ENCODE results near the gene IL21R.
"Not testable (repeated sequence)": the region's sequence is repeated elsewhere in the genome, so short reads cannot be mapped to it uniquely, and the experiment has no call there.

IL21R gene

DNA sequence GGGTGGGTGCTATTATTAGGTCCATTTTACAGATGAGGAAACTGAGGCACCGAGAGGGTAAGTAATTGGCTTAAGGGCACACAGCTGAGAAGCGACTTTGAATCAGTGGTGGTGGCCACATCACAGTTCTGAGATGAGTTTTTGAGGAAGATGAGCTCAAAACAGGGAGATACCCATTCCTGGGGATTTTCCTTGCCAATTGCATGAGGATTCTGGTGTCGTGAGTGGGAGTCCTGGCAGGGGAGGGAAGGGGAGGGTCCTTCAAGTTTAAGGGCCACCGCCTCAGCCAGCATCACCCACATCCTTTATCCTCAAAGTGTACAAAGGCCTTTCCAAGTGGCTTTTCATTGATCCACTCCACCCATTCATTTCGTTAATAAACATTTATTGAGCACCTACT lies 45.3 kb downstream of the IL21R start:
- no peak for DNase-seq

- DNase-seq, result no peak
Observed at GRCh38 chr16:27448532-27449433, 46.8 kb downstream of the IL21R start.

DNA sequence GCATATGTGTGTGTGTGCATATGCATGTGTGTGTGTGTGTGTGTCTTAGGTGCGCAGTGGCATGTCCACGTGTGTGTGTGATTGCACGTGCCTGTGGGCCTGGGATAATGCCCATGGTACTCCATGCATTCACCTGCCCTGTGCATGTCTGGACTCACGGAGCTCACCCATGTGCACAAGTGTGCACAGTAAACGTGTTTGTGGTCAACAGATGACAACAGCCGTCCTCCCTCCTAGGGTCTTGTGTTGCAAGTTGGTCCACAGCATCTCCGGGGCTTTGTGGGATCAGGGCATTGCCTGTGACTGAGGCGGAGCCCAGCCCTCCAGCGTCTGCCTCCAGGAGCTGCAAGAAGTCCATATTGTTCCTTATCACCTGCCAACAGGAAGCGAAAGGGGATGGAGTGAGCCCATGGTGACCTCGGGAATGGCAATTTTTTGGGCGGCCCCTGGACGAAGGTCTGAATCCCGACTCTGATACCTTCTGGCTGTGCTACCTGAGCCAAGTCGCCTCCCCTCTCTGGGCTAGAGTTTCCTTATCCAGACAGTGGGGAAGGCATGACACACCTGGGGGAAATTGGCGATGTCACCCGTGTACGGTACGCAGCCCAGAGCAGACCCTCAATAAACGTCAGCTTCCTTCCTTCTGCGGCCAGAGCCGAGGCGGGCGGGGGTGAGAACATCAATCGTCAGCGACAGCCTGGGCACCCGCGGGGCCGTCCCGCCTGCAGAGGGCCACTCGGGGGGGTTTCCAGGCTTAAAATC lies 47.6 kb downstream of the IL21R start:
- DNase-seq, result peak; percentile 78

DNA sequence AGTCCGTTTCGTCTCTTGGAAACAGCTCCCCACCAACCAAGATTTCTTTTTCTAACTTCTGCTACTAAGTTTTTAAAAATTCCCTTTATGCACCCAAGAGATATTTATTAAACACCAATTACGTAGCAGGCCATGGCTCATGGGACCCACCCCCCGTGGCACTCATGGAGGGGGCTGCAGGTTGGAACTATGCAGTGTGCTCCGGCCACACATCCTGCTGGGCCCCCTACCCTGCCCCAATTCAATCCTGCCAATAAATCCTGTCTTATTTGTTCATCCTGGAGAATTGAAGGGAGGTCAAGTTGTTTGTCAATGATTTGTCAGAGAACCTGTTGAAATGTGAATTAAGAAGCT lies 48.2 kb downstream of the IL21R start:
- no peak for DNase-seq

DNA sequence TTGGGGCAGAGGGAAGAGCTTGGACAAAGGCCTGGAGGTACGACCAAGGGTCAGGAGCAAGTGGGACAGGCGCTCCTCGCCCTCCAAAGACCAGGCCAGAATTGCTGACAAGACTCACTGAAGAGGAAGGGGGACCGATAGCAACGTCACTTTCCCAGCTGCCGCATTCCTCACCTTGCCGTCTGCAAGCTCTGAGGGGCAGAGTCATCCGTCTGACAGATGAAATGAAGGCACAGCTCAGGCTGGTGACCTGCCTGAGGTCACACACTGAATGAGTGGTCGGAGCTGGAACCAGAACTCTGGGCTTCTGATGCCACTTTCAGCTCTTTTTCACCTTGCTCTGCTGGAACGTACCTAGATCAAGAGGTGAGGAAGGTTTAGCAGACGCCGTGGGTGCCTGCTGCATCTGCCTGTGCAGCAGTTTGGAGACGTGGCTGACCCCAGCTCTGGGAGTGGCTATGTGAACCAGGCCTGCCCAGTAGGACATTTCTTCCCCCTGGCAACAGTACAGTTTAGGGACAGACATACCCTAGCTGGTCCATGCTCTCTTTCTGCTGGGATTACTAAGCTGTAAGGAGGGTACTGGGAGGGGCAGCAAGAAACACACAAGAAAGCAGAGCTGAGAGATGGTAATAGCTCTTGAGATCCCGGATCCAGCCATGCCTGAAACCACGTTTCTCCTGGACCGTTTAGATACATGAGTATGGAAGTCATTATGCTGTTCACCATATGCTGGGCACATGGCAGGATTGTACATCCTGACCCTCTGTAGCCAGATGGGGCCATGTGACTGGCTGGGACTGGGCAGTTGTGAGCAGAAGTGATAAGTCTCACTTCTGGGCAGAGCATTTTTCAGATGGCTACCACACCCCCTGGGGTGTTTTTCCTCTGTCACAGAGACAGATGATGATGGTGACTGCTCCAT lies 50.9 kb downstream of the IL21R start:
- DNase-seq, result no peak

GRCh38 chr16:27453494-27453825 lies 51.5 kb downstream of the IL21R start:
- no peak for DNase-seq

- no peak for DNase-seq
Observed at GRCh38 chr16:27455700-27456099, 53.7 kb downstream of the IL21R start.

GRCh38 chr16:27457605-27457900 lies 55.6 kb downstream of the IL21R start:
- not testable (repeated sequence) for DNase-seq

DNA sequence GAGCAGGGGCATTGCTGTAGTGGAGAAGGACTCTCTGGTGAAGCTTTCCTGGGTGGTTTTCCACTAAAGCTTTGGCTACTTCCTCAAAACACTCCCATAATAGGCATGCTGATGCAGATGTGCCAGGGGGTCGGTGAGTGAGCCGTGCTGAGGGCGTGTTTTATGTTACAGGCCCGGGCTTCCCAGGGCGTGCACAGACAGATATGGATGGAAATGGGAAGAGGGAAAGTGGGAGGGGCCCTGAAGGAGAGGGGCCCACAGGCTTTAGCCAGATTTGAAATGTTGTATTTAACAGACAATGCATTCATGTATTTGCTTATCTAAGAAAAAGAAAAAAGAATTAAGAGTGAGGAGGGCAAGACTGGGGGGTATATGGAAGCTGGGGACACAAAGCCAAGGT lies 56.3 kb downstream of the IL21R start:
- DNase-seq, result no peak

- DNase-seq, result no peak
Observed at GRCh38 chr16:27458987-27459688, 57.2 kb downstream of the IL21R start.

- no peak for DNase-seq
Observed at GRCh38 chr16:27460213-27460612, 58.2 kb downstream of the IL21R start.

- DNase-seq, result no peak
Observed at GRCh38 chr16:27460663-27461482, 58.9 kb downstream of the IL21R start.

DNA sequence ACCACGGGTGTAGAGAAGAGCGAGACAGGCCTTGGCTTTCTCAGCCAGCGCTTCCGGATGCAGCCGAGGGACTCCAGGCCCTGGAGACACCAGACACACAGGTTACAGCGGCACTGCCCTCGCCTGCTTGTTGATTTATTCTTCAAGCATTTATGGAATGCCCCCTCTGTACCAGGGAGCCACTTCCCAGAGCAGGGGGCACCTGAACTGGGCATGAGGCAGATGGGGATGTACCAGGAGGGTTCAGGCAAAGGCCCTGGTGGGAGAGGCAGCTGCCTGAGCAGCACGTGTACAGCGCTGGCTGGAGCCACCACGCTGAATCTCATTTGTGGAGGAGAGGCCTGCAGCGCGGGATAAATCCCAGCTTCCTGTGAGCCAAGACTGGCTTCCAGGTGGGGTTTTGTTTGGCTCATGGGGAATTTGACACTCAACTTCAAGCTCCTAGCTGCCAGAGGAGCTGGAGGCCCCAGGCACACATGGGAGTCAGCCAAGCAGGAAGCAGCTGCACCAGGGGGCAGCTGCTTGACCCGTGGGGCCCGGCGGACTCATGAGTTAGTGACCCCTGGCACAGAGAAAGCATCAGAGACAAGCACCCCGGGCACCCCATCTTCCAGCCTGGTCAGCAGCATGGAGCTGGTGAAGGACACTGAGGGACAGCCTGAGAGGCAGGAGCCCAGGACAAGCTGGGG lies 59.7 kb downstream of the IL21R start:
- no peak for DNase-seq

- no peak for DNase-seq
Observed at GRCh38 chr16:27462200-27462845, 60.3 kb downstream of the IL21R start.

DNA sequence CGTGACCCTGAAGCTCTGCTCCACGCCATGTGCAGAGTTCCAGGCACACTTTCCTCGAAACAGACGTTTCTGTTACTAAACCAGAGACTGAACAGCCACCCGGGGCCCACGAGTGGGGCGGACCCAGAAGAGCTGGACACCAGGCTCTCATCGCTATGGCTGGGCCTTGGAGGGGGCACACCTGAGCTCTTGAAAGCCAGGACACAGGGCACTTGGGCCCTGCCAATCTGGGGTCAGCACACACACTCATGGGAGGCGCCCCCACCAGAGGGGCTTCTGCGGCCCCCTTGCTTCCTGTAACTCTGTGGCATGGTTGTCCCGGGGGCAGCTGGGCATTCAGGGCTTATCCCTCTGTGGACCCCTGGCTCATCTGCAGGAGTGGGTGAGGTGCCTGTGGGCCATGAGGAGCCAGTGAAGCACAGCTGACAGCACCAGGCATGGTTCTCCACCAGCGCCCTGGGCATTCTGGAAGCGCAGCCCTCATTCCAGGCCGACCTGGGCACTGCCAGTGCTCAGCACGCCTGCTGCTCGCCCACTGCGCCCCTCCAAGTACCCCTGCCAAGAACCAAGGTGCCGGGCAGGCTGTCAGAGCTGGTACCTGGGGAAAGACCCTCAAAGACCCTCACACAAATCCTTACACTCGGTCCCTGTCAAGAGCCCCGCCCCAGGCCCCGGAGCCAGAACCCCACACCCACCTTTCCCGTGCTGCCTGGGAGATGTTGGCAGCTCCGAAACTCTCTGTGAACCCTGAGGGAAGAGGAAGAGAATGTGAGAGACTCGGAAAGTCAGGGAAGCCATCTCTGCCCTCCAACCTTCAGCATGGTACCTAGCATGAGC lies 61.1 kb downstream of the IL21R start:
- DNase-seq, result no peak

GRCh38 chr16:27463741-27464591 lies 62.0 kb downstream of the IL21R start:
- DNase-seq, result peak; percentile 59

DNA sequence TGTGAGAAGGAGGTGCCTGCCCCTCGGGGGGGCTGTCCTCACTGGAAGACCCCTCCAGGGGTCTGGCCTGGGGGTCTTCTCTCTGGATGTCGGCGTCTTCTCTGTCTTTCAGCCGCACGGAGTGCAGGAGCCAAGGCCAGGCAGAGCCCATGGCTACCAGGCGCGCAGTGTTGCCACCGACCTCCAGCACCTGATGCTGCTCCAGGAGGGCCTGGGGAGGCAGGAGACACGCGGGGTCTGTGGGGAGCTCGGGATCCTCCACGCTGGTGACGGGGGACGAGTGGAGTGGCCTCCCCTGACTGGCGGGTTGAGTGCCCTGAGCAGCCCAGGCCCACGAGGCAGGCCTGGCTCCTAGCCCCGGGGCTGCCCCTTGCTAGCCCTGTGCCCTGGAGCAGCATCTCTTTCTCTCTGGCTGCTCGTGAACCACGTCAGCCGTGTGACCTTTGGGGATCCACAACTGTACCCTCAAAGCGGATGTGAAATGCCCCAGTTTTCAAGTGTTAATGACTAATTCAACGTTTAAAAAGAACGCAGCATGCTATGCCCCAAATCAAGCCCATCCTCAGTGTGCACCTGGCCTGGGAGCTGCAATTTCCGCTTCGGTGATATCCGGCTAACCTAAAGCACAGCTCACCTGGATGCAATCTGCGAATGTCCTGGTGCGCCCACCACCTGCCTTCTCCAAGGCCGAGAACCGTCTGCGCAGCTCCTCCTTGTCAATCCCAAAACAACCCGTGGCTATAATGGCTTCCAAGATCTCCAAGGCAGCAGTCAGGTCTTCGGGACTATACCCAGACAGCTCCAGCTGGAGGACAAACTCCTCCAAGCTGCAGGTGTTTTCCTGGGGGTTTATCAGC lies 62.9 kb downstream of the IL21R start:
- no peak for DNase-seq

GRCh38 chr16:27465483-27465879 lies 63.5 kb downstream of the IL21R start:
- no peak for DNase-seq
